ENCODE data around the gene DYNLT2. TPM values are rescaled to one million over a fixed set of nuclear protein-coding genes. Genes with fewer than 3 reads are reported as not detected.
A peak's percentile ranks its signal among the peaks of the same experiment; 100 is the strongest.

The DYNLT2 gene, protein sequence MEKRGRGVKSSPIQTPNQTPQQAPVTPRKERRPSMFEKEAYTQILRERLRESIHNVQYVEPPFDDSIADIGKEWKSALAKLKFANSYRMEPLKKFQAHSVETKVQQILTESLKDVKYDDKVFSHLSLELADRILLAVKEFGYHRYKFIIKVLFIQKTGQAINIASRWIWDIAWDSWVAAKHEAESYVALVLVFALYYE
- 0.21 TPM for total RNA-seq

DNA sequence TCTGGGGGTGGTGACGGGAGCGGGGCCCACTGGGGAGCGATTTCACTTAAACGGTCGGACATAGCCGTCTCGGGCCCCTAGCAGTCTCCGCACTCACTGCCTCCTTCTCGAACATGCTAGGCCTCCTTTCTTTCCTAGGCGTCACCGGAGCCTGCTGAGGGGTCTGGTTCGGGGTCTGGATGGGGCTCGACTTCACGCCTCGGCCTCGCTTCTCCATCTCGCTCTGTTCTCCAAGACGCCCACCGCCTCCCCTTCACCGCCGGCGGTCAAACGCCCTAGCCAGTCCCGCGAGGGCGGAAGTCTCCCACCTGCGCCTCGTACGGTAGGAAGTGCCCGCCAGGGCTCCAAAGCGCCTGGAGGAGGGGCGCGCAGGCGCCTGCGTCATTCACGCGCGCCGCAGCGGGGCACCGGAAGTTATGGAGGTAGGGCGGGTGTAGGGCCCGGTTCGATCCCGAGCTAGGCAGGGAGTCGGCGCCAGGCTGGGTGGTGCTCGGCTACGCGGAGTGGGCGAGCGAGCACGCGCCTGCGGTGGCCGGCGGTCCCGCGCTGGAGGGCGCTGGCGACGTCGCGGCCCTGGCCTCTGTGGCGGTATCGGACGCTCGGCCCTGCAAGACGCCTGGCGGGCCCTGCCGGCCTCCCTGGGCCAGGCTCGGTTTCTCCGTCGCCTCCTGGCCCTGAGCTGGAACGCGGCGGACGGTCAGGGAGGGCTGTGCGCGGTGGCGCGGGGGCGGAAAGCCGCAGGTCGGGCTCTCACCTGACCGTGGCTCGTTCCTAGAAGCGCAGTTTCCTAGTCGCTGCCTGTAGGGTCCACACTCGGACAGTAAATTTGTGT is at the start of gene DYNLT2, which contains the start of gene ERMARD:
TSS of gene DYNLT2 (minus strand) at position 331 of the 832 bp plus-strand sequence. CDS start at position 217, 114 bp downstream.
TSS of gene ERMARD (plus strand) at position 381 of the 832 bp plus-strand sequence. CDS start at position 417, 36 bp downstream.
- Histone ChIP-seq H3K36me3 (no peaks in the 10 kb centered on the region), H3K9me3 (no peaks in the 10 kb centered on the region), H3K4me3 (peak within 1 kb of the TSS; percentile 91), H3K27me3 (no peaks in the 10 kb centered on the region), H3K4me1 (peaks cover 2 to 13% of the 10 kb centered on the region in 2 donors), H3K27ac (peak within 1 kb of the TSS; percentile 97 to 98)
- TF ChIP-seq, protein P1, sequence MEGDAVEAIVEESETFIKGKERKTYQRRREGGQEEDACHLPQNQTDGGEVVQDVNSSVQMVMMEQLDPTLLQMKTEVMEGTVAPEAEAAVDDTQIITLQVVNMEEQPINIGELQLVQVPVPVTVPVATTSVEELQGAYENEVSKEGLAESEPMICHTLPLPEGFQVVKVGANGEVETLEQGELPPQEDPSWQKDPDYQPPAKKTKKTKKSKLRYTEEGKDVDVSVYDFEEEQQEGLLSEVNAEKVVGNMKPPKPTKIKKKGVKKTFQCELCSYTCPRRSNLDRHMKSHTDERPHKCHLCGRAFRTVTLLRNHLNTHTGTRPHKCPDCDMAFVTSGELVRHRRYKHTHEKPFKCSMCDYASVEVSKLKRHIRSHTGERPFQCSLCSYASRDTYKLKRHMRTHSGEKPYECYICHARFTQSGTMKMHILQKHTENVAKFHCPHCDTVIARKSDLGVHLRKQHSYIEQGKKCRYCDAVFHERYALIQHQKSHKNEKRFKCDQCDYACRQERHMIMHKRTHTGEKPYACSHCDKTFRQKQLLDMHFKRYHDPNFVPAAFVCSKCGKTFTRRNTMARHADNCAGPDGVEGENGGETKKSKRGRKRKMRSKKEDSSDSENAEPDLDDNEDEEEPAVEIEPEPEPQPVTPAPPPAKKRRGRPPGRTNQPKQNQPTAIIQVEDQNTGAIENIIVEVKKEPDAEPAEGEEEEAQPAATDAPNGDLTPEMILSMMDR (IDR thresholded peaks at IDR 0.05), result peak; percentile 3 to 27 (median 3)
- intact Hi-C loops (cut with DNase I), result loop anchor here (1.0 kb wide), 3 partner anchors 27 to 803 kb away; partner anchors contain the start of genes C6orf120, PHF10, TBP and WDR27
- DNase-seq (ENCODE audit: low spot score in 2 of 2), result peak; percentile 78 to 96

DNA sequence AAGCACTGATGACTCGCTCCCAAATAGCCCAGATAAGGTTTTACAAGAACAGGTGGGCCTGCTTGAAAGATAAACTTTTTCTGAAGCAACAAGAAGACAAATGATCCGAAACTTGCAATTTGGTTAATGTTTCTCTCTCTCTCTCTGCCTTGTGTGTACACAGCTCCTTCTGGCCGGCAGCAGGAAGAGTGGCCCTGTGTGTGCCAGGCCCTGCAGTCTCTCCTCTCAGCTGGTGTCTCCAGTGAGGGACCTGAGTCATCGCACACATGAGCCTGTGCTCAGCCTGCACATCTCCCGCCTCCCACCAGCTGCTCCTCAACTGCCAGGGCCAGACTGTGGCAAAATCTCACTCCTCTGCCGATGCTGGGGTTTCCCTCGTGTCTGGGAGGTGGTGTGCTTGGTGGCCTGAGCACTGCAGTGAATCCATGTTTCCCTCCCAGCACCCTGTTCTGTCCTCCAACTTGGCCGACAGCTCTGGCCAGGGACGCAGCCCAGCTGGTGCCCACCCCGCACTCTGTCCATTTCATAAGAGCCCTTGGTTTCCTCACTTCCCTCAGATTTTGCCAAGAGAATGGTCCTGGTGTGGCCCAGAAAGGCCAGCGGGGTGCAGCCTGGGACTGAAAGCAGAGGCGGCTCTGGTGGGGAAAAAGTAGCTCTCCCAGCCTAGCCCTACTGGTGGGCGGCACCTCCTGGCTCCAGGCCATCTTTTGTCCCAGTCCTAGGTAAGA is 49.5 kb upstream of the DYNLT2 start:
- H3K36me3 ChIP-seq, result no peaks in the 10 kb centered on the region
- H3K9me3 ChIP-seq, result no peaks in the 10 kb centered on the region
- TF ChIP-seq, protein P1 (IDR thresholded peaks at IDR 0.05), result no peak
- H3K27me3 ChIP-seq, result no peaks in the 10 kb centered on the region
- no peak overlapping the region for H3K27ac ChIP-seq
- intact Hi-C loops (cut with DNase I), result no loop called here
- peak in 1 of 2 donors; percentile 58 for DNase-seq (ENCODE audit: low spot score in 2 of 2)
- no peak overlapping the region for H3K4me3 ChIP-seq
- H3K4me1 ChIP-seq, result no peaks in the 10 kb centered on the region

DNA sequence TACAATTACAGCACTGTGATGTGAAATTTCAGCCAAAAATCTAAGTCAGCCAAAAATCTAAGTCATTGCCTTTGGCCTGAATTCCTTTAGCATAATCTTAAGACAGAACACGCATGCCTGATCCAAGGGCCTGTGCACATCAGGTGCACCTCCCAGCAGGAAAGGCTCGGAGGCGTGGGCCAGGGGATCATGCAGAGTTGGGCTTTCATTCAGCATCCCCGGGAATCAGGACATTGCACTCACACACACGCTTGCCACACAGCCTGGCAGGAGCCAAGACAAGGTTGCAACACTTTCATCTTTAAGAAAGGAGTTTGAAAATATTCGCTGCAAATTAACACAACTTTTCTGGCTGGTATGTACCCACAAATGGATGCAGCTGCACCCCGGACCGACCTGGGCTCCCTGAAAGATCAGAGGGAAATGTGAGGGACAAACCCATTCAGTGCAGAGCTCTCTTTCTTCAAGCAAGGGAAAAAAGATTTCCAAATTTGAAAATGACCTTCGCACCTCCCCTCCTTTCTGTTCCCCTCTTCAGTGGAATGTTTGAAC is 48.8 kb upstream of the DYNLT2 start:
- intact Hi-C loops (cut with DNase I), result no loop called here
- H3K36me3 ChIP-seq, result no peaks in the 10 kb centered on the region
- no peak overlapping the region for H3K4me3 ChIP-seq
- no peak overlapping the region for H3K27ac ChIP-seq
- no peaks in the 10 kb centered on the region for H3K4me1 ChIP-seq
- no peaks in the 10 kb centered on the region for H3K27me3 ChIP-seq
- no peaks in the 10 kb centered on the region for H3K9me3 ChIP-seq
- DNase-seq (ENCODE audit: low spot score in 2 of 2), result peak in 1 of 2 donors; percentile 31
- TF ChIP-seq, protein P1 (IDR thresholded peaks at IDR 0.05), result no peak

DNA sequence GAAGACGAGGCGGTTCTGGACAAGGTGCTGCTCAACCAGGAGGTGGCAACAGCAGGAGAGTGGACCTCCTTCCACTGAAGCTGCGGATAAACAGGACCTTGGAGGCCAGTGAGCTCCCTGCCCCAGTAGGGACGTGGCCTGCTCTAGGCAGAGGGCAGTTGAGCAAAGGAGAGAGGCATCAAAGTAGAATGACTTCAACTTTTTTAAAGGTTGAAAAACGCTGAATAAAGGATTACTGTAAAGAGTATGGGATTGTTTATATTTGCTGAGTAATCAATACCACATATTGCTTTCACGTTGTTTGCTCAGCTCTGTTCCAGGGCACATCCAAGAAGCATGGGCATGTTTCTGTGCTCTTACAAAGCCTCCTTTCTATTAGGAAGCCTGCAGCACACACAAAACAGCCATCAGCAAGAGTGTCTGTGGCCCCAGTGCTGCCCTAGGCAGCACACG is 48.1 kb upstream of the DYNLT2 start:
- intact Hi-C loops (cut with DNase I), result no loop called here
- Histone ChIP-seq H3K36me3 (no peaks in the 10 kb centered on the region), H3K4me3 (no peak overlapping the region), H3K27ac (no peak overlapping the region), H3K9me3 (no peaks in the 10 kb centered on the region), H3K4me1 (no peaks in the 10 kb centered on the region), H3K27me3 (no peaks in the 10 kb centered on the region)
- DNase-seq (ENCODE audit: low spot score in 2 of 2), result peak in 1 of 2 donors; percentile 39
- TF ChIP-seq, protein P1 (IDR thresholded peaks at IDR 0.05), result no peak

DNA sequence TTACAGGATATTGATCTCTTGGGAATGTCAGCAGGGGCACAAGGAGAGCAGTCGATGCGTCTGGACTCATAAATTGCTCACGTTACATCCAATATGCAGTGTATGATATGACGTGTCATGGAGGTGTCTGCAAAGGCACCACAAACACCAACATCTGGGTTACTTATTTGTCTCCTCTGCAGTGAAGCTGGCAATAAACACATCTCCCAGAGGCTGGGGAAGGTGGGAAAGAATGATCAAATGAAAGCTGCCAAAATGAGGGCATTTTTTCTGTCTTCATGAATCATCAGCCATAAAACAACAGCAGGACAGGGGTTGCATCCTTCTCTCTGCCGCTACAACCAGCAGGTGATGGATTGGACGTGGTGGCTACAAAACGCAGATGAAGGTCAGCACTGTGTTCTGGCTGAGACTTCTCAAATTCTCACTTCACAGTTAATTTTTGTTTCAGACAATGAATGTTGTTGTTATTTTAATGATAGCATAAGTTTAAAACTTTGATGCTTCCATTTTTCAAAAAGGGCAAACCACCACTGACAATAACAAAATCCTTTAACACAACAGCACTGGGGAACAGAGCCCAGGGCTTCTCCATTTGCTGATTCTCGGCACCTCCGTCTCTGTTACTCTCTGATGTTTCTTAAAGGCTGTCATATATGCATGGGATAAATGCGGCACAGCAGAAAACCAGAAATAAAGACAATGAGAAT is 47.5 kb upstream of the DYNLT2 start:
- no peak overlapping the region for H3K27ac ChIP-seq
- intact Hi-C loops (cut with DNase I), result no loop called here

More for the DNA sequence above, 47.5 kb upstream of the DYNLT2 start:
- Histone ChIP-seq H3K36me3 (no peaks in the 10 kb centered on the region), H3K4me1 (no peaks in the 10 kb centered on the region), H3K9me3 (no peaks in the 10 kb centered on the region), H3K27me3 (no peaks in the 10 kb centered on the region), H3K4me3 (no peak overlapping the region)
- TF ChIP-seq, protein P1 (IDR thresholded peaks at IDR 0.05), result no peak
- no peak for DNase-seq (ENCODE audit: low spot score in 2 of 2)
